Neural progenitor cell (in vitro differentiated cells): ENCODE results near the gene PTPRN2. TPM values are rescaled to one million over a fixed set of nuclear protein-coding genes. Genes with fewer than 3 reads are reported as not detected.

Experiments used
- DNase-seq: peaks from one replicate; pipeline ENCODE4 v3.0.0-alpha.2; 2016; ENCODE audit warnings: low spot score
- H2AFZ ChIP-seq: fragments of 200-600 bp; sonication (generic); replicated peaks from 2 replicates; pipeline ENCODE4 v1.6.1; 2016; ENCODE audit warnings: antibody characterized with exemption
- H3F3A ChIP-seq: fragments of 200-600 bp; sonication (generic); 2 replicates; pipeline ENCODE4 v1.6.1; 2016; ENCODE audit warnings: antibody characterized with exemption, low read depth
- H3K27ac ChIP-seq: fragments of 200-600 bp; sonication (generic); 2 replicates; pipeline ENCODE4 v1.5.1; 2016; ENCODE audit warnings: mild to moderate bottlenecking
- H3K27me3 ChIP-seq: fragments of 200-600 bp; sonication (generic); 2 replicates; pipeline ENCODE4 v1.6.1; 2016; ENCODE audit warnings: mild to moderate bottlenecking, moderate library complexity
- H3K36me3 ChIP-seq: fragments of 200-600 bp; sonication (generic); 2 replicates; pipeline ENCODE4 v1.5.1; 2016
- H3K4me1 ChIP-seq: fragments of 200-600 bp; sonication (generic); 2 replicates; pipeline ENCODE4 v1.6.1; 2016; ENCODE audit warnings: mixed run types
- H3K4me2 ChIP-seq: fragments of 200-600 bp; sonication (generic); 2 replicates; pipeline ENCODE4 v1.6.1; 2016
- H3K4me3 ChIP-seq: fragments of 200-600 bp; sonication (generic); 2 replicates; pipeline ENCODE4 v1.5.1; 2016
- H3K79me2 ChIP-seq: fragments of 200-600 bp; sonication (generic); 2 replicates; pipeline ENCODE4 v1.6.1; 2016; ENCODE audit warnings: low read depth
- H3K9ac ChIP-seq: fragments of 200-600 bp; sonication (generic); 2 replicates; pipeline ENCODE4 v1.6.1; 2016
- H3K9me3 ChIP-seq: fragments of 200-600 bp; sonication (generic); 2 replicates; pipeline ENCODE4 v1.5.1; 2016; ENCODE audit warnings: low read depth
- H4K20me1 ChIP-seq: fragments of 200-600 bp; sonication (generic); 2 replicates; pipeline ENCODE4 v1.6.1; 2016; ENCODE audit warnings: low read depth
- H3K27ac Mint-ChIP-seq: 3 replicates; pipeline ENCODE4 v1.8.0; 2021; ENCODE audit warnings: mixed read lengths
- H3K27me3 Mint-ChIP-seq: 2 replicates; pipeline ENCODE4 v1.8.0; 2022; ENCODE audit warnings: low read depth, mild to moderate bottlenecking, inconsistent platforms, moderate library complexity, mixed read lengths; ENCODE audit not compliant: insufficient read depth
- H3K36me3 Mint-ChIP-seq: 3 replicates; pipeline ENCODE4 v1.8.0; 2021; ENCODE audit warnings: mixed read lengths
- H3K4me1 Mint-ChIP-seq: 3 replicates; pipeline ENCODE4 v1.8.0; 2021; ENCODE audit warnings: mixed read lengths
- H3K4me3 Mint-ChIP-seq: 3 replicates; pipeline ENCODE4 v1.8.0; 2021; ENCODE audit warnings: mild to moderate bottlenecking, moderate library complexity, mixed read lengths
- H3K9me3 Mint-ChIP-seq: 3 replicates; pipeline ENCODE4 v1.8.0; 2020; ENCODE audit warnings: mixed read lengths
- CTCF ChIP-seq: fragments of 200-600 bp; sonication (generic); IDR thresholded peaks from 2 replicates; pipeline ENCODE4 v1.5.1; 2017; ENCODE audit warnings: antibody characterized with exemption, mild to moderate bottlenecking
- EZH2 ChIP-seq: fragments of 200-600 bp; sonication (generic); IDR thresholded peaks from 2 replicates; pipeline ENCODE4 v1.6.1; 2017; ENCODE audit warnings: antibody characterized with exemption, mild to moderate bottlenecking, moderate library complexity
- EZH2phosphoT487 ChIP-seq: fragments of 200-600 bp; sonication (generic); IDR thresholded peaks from 2 replicates; pipeline ENCODE4 v1.6.1; 2017; ENCODE audit warnings: antibody characterized with exemption
- total RNA-seq: library from RNA; depleted of rRNA; stranded (reverse); fragments of >200 nt; gene quantifications from 2 replicates; pipeline ENCODE4 v1.2.3, GENCODE V29; 2015; ENCODE audit warnings: low replicate concordance

The PTPRN2 gene
- total RNA-seq, 1 donor from 2014 or later = 3.0 TPM

GRCh38 chr7:158439035-158439434 lies 148.6 kb downstream of the PTPRN2 start:
- Histone ChIP-seq H3K4me2 (no peak overlapping the region), H4K20me1 (no peaks in the 10 kb centered on the region), H3K9me3 (no peaks in the 10 kb centered on the region), H3K79me2 (no peaks in the 10 kb centered on the region), H3F3A (no peaks in the 10 kb centered on the region), H3K27me3 (no peaks in the 10 kb centered on the region), H3K4me3 (no peak overlapping the region), H3K36me3 (no peaks in the 10 kb centered on the region), H3K9ac (no peak overlapping the region), H2AFZ (no peak overlapping the region), H3K4me1 (no peaks in the 10 kb centered on the region), H3K27ac (no peak overlapping the region)
- Mint-ChIP-seq H3K27me3 (peaks cover 13% of the 10 kb centered on the region), H3K9me3 (peaks cover 9% of the 10 kb centered on the region), H3K4me3 (no peak overlapping the region), H3K4me1 (no peaks in the 10 kb centered on the region), H3K36me3 (peaks cover 2% of the 10 kb centered on the region), H3K27ac (no peak overlapping the region)
- no peak for TF ChIP-seq EZH2
- no peak for TF ChIP-seq CTCF
- no peak for TF ChIP-seq EZH2phosphoT487
- DNase-seq = no peak

GRCh38 chr7:158432369-158433341 lies 155.0 kb downstream of the PTPRN2 start:
- peaks cover 4% of the 10 kb centered on the region for H3K27me3 Mint-ChIP-seq
- Histone ChIP-seq H2AFZ (no peak overlapping the region), H3K27me3 (no peaks in the 10 kb centered on the region), H3K9ac (no peak overlapping the region), H3F3A (no peaks in the 10 kb centered on the region), H3K9me3 (no peaks in the 10 kb centered on the region), H3K4me2 (no peak overlapping the region), H4K20me1 (no peaks in the 10 kb centered on the region), H3K36me3 (no peaks in the 10 kb centered on the region), H3K4me3 (no peak overlapping the region), H3K79me2 (no peaks in the 10 kb centered on the region), H3K4me1 (no peaks in the 10 kb centered on the region), H3K27ac (no peak overlapping the region)
- H3K9me3 Mint-ChIP-seq = peaks cover 2% of the 10 kb centered on the region
- peak overlapping the region; percentile 12 for H3K27ac Mint-ChIP-seq
- peaks cover 15% of the 10 kb centered on the region for H3K4me1 Mint-ChIP-seq
- TF ChIP-seq CTCF = no peak
- TF ChIP-seq EZH2 = no peak
- no peak for TF ChIP-seq EZH2phosphoT487
- DNase-seq = no peak
- H3K36me3 Mint-ChIP-seq = no peaks in the 10 kb centered on the region
- H3K4me3 Mint-ChIP-seq = no peak overlapping the region

GRCh38 chr7:158431941-158432347 lies 155.7 kb downstream of the PTPRN2 start:
- Histone ChIP-seq H3K27me3 (no peaks in the 10 kb centered on the region), H3K4me3 (no peak overlapping the region), H4K20me1 (no peaks in the 10 kb centered on the region), H3K4me1 (no peaks in the 10 kb centered on the region), H3K4me2 (no peak overlapping the region), H3K79me2 (no peaks in the 10 kb centered on the region), H3K36me3 (no peaks in the 10 kb centered on the region), H3K27ac (no peak overlapping the region), H3K9ac (no peak overlapping the region), H3K9me3 (no peaks in the 10 kb centered on the region), H3F3A (no peaks in the 10 kb centered on the region), H2AFZ (no peak overlapping the region)
- H3K36me3 Mint-ChIP-seq = no peaks in the 10 kb centered on the region
- DNase-seq = no peak
- H3K4me3 Mint-ChIP-seq = no peak overlapping the region
- peaks cover 2% of the 10 kb centered on the region for H3K9me3 Mint-ChIP-seq
- peaks cover 15% of the 10 kb centered on the region for H3K4me1 Mint-ChIP-seq
- H3K27ac Mint-ChIP-seq = peak overlapping the region; percentile 69
- H3K27me3 Mint-ChIP-seq = peaks cover 4% of the 10 kb centered on the region
- TF ChIP-seq EZH2 = no peak
